Inflammatory macrophage treated with lipopolysaccharide for 4 hours (primary cell): ENCODE results near the gene ZNF536.
"Not testable (repeated sequence)": the region's sequence is repeated elsewhere in the genome, so short reads cannot be mapped to it uniquely, and the experiment has no call there.

Experiments
- DNase-seq: peaks from one replicate; pipeline ENCODE4 v3.0.0-alpha.2; 2020

ZNF536 gene

DNA sequence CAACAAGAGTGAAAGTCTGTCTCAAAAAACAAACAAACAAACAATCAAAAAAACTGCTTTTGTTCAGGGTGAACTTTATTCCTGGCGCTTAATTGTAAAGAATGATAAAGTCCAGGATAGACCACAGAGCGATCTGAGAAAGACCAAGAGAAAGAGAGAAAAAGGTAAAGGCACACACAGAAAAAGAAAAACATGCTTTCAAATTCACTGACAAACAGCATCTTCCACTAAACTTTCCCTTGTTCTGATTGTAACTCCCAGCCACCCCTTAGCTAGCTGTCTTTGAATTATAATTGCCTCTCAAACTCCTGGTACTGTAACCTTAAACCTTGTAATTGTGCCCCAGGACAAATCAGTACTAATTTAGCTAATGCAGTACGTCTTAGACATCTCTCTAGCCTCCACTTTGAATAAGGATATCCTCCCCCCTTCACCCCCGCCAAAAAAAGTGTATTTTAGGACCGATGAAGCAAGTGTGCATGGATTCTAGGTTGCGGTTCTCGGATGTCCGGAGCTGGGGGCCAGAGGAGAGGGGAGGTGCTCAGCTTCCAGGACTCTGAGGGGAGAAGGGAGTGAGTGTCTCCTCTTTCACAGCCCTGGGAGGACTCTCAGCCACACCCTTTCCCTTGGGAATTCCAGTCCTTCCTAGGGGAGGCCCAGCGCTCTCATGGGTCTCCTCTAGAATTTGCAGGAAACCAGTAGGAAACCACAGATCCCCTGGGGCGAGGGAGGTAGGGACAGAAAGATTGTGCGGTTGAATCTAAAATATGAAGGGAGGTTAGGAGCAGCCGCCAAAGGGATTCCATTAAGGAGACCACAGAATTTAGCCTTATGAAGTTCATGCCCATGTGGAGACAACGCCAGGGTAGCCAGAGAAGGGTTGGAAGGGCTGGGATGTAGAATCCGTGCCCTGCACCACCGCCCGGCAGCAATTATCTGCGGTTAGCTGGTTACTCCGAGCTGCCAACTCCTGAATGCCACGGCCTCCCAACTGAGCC, 19.7 kb downstream of the ZNF536 start:
- no peak for DNase-seq

DNA sequence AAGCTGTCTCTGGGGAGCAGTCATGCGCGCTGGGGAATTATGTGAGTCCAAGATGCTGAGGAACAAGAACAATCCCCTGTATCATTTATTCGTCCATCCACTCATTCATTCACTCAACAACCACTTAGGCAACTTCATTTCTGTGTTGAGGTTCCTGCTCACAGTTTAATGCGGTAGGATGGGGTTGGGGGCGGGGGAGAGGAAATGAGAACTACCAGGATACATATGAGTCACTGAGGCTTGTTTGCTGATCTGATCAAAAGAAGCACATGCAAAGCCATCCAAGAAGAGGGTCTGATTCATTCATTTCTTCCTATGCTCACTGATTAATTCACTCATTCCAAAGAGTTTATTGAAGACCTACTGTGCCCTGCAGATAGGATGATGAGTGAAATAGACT, 20.9 kb downstream of the ZNF536 start:
- DNase-seq: no peak

GRCh38 chr19:30393729-30394480, 21.7 kb downstream of the ZNF536 start:
- no peak for DNase-seq

DNA sequence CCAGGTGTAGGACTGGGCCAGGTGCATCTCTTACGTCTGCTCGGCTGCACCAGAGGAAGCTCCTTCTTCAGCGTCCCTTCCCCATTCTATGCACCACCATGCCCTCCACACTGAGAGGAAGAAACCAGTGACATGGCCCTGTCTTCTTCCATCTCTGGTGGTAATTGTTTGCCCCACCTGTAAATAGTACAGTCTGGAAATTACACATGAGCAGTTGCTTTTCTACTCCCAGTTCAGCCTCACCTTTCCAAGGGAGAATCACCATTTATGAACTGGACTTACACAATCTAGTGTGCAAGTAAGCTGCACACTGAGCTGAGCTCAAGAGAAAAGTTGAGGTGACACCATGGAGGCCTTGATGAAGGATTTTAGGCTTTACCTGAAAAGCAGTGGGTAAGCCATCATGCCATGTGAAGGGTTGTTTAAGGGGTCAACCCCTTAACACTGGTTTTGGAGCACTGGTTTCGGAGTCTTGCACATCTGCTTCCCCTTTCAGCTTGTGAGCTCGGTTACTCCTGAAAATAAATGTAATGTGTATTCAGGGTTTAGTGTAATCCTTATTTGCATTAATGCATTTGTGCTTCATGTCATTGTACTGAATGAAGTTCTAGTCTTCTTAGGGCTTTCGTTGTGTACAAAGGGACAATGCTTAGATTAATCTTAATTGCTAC, 22.4 kb downstream of the ZNF536 start:
- no peak for DNase-seq

GRCh38 chr19:30395283-30395682, 23.1 kb downstream of the ZNF536 start:
- no peak for DNase-seq

GRCh38 chr19:30398539-30398938, 26.4 kb downstream of the ZNF536 start:
- not testable (repeated sequence) for DNase-seq

GRCh38 chr19:30401956-30402355, 29.8 kb downstream of the ZNF536 start:
- DNase-seq: no peak

DNA sequence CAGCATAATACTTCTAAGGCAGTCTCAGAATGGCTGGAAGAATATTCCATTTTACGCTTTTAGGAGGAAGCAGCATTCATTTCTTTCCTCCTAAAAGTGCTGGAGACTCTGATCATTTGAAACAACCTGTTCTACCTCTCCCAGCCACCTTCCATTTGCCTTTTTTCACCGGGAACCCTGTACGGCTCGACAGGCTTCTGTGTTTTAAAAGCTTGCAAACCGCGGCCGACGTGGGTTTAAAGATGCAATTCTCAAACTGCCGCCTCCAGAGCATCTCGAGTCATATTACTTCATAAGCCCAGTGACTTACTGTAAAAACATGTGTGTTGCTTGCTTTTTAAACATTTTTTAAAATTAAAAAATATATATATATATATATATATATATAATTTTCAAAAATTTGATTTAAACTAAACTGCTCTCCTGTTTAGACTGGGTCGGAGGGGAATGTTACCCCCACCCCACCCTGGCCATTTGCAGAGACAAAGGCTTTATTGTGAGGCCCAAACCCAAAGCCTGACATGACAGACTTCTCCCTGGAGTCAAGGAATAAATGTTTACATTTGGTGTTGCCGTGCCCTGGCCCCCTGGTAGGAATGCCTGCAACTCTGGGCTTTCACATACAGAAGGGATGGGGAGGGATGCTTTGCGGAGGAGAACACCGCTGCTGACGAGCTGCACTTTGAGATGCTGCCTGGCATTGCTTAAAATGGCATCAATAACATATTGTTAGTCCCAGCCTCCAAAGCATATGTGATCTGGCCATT, 30.4 kb downstream of the ZNF536 start:
- DNase-seq: no peak

DNA sequence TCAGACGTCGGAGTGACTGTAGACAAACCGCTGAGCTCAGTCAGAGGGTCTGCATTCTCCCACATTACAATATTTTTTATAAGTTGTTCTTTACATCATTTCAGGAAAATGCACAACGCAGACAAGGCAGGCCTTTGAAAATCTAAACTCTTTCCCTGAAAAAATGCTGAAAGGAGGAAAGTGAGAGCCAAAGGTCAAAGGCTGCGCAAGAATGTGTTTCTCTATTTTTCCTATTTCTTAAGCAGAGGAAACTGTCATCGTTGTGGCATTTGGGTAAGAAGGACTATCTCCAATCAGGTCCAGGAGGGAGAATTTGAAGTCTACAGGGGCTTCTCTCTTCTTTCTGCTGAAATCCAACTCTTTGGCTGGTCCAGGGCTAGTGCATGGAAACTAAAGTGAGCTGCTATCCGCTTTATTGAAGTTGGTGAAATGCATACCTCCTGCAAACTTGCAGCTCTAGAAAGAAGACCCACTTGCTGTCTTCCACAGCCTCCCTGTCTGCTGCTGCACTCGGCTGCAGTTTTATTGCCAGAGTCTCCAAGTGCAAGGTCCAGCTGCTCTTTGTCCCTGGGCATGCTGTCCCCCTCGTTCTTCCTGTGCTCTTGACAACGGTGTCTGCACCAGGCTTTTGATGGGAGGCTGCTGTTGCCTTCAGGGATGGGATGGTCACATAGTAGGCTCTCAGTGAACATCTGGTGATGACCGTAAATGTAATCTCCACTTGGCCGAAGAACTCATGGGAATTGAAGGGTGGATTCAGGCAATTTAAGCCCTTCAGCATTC, 31.2 kb downstream of the ZNF536 start:
- DNase-seq: no peak

GRCh38 chr19:30406220-30407067, 34.3 kb downstream of the ZNF536 start:
- DNase-seq: no peak

DNA sequence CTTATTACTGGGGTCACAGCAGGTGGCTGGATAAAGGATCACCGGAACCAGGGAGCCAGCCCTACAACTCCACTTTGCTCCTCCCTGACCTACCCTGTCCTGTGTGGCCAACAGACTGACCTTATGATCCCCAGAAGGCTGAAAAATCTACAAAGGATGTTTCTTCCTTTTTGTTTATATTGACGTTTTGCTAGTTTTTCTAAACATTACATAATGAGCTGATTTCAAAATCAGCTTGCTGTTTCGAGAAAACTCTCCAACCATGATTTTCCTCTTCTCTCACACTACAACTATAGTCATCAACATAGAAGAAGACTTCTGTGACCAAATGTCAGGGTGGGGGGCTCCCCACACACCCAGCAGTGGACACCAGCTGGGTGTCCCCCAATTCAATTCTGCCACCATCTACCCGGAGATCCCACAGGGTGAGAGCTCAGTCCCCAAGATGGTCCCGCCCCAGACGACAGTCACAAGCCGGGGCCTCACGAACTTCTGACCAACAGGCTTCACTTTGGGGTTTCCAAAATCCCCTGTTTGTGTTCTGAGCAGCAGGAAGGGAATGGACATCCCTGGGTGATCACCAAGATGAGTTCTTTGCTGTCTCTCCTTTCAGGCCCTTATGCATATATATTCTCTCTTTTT, 35.0 kb downstream of the ZNF536 start:
- DNase-seq: no peak

DNA sequence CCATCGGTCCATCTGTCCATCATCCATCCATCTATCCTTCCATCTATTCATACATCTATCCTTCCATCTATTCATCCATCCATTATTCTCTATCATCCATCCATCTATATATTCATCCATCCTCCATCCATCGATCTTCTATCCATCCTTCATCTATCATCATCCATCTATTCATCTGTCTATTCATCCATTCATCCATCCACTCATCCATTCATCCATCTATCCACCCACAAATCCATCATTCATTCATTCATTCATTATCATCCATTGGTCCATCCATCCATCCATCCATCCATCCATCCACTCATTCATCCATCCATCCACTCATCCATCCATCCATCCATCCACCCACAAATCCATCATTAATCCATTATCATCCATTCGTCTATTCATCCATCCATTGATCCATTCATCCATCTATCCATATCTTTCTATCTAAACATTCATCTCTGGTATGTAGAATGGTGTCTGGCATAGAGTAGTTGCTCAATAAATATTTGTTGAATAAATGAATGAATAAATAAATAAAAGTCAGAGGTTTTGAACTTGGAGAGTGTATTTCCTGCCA, 36.6 kb downstream of the ZNF536 start:
- DNase-seq: no peak

GRCh38 chr19:30411714-30412113, 39.5 kb downstream of the ZNF536 start:
- DNase-seq: no peak

- DNase-seq: no peak
Measured at GRCh38 chr19:30416375-30416774, 44.2 kb downstream of the ZNF536 start.

DNA sequence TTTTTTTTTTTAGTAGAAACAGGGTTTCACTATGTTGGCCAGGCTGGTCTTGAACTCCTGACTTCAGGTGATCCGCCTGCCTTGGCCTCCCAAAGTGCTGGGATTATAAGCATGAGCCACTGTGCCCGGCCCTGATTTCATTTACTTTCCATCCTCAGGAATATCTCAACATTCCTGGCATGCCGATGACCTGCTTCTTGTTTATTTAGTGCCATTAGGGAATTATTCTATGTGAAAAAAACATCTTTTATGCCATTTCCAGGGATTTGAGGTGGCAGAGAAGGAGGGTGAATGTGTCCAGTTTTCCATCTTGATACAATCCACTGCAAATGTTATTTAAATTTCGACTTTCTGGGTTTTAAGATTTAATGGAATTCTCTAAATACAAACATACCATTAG, 45.0 kb downstream of the ZNF536 start:
- DNase-seq: not testable (repeated sequence)

DNA sequence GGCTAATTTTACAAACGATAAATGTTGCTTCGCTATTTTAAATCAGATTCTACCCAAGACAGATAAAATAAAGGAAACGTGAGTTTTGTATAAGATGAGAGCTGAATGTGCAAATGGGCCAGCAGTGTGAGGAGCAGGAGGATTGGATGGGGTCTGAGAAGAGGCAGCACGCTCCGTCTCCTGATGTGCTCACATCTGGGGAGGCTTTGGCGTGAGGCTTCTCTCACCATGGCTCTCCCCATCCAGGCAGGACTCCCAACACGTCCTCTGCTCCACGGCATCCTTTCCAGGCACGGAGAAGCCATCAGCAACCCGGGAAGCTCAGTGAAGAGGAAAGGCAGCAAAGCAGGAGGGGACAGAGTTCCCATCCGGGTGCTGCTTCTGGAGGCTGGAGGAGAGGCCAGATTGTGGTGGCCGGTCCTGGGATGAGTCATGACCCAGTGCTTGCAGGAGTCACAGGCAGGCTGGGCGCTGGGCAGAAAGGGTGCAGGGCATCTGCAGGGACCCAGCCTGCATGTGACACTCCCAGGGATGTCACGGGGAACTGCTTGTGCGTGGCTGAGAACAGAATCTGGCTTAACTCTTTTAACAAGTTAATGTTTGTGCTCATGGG, 47.5 kb downstream of the ZNF536 start:
- DNase-seq: no peak

DNA sequence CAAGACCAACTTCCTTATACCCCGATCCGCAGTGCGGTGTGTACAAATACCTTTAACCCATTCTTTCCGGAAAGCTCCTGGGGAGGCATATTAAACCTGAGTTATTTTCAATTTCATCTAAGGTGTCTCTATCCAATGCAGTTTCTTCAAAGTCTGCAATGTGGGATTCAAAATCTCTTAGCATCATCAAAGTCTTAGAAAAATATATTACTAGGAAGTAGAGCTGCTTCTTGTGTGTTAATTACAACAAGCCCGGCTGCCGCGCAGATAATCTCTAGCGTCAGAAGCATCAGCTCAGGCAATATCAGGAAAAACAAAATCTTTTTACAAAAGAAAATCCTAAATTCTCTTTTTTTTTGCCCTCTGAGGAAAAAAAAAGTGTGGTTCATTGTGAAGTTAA, 48.1 kb downstream of the ZNF536 start:
- DNase-seq: no peak

- no peak for DNase-seq
Measured at GRCh38 chr19:30420881-30421280, 48.7 kb downstream of the ZNF536 start.

GRCh38 chr19:30421571-30421970, 49.4 kb downstream of the ZNF536 start:
- DNase-seq: no peak
